ENCODE results near the gene RGSL1.
A peak's percentile ranks its signal among the peaks of the same experiment; 100 is the strongest.

RGSL1 gene

DNA sequence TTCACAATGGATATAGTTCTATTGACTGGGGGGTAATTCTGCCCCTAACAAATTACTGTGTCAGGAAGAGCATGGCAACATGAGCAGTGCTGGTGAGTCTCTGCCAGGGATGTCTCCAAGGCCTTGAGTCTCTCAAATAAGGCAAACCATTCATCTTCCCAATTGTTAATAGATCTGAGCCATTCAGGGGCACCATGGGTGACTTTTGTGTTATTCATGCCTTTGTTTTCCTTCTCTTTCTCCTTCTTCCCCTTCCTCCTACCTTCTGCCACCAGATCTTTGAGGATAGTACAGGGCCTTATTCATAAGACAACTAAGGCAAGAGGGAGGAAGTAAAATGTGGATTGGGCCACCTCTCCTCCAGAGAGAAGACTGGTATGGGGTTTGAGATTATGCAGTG lies at the start of gene RGSL1:
Gene RGSL1 (plus strand): TSS at position 60 of the 400 bp plus-strand sequence. CDS start 20 bp downstream, at position 80.
- no peak for DNase-seq

DNA sequence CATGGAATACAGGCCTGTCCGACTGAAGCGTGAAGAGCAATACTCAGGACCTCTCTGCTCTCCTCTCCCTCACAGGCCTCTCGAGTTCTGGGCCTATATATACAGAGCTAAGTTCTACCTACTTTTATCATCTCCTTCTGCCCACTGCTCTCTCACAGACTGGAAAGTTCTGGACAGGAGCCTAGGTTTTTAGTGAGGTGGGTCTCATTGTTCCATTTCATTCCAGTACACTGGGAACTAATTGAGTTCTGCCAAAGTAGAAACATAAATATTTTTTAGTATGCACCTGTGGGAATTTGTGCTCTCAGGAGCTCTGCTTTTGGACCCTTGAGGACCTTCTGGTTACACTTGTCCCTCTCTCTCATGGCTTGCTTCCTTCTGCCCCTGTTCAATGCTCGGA lies 49.4 kb upstream of the RGSL1 start, which contains the start of gene TEDDM1:
Gene TEDDM1 (minus strand): TSS at position 101 of the 400 bp plus-strand sequence. CDS start 182 bp downstream, outside the sequence.
- DNase-seq: no peak

DNA sequence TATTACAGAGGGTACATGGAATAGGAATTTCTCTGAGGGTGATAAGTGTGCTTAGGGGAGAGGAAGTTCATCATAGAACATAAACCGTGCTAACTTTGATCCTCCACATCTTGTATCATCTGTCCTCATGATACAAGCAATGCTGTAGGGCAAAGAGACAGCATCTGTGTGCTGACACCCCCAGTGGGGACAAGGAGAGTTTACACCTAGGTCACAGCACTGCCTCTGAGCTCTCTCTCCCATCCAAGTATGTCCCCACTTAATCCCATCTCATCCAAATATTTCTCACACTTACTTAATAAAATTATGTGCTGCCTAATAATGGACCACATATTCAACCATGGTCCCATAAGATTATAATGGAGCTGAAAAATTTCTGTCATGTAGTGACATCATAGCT lies 45.2 kb upstream of the RGSL1 start:
- no peak for DNase-seq

- DNase-seq: no peak
Measured at GRCh38 chr1:182405578-182405977, 44.4 kb upstream of the RGSL1 start.

- no peak for DNase-seq
Measured at GRCh38 chr1:182406012-182406411, 43.9 kb upstream of the RGSL1 start.

GRCh38 chr1:182407724-182408123 lies 42.2 kb upstream of the RGSL1 start:
- no peak for DNase-seq

- DNase-seq: no peak
Measured at GRCh38 chr1:182408435-182409075, 41.4 kb upstream of the RGSL1 start.

DNA sequence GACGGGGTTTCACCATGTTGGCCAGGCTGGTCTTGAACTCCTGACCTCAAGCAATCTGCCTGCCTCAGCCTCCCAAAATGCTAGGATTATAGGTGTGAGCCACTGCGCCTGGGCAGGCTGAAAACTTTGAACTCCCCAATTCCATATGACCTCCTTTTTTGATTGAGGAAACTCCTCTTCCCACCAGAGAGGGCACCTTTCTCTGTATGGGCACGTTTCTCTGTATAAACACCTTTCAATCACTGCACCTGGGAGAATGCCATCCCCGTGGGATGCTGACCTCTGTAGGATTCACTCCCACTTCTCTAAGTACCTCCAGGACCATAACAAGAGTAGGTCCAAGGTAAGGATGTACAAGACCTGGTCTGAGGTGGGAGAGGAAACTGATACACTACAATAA lies 39.8 kb upstream of the RGSL1 start:
- no peak for DNase-seq

- DNase-seq: no peak
Measured at GRCh38 chr1:182410620-182411273, 39.2 kb upstream of the RGSL1 start.

DNA sequence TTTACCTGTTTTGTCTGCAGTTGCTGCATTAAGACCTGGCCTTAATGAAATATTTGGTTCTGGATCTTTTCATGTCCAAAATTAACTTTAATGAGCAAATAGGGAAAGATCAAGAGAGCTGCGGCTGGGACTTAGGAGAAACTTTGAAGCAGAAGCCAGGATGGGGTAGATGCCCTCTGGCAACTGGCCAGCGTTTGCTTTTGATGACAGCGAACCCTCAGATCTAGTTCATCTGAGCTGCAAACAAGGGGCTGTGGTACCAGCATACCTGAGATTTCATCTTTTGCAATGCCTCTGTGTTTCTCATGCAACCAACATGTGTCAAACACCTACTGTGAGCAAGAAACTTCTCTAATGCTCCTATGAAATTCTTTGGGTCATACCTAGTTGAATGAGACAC lies 36.5 kb upstream of the RGSL1 start:
- DNase-seq: no peak

DNA sequence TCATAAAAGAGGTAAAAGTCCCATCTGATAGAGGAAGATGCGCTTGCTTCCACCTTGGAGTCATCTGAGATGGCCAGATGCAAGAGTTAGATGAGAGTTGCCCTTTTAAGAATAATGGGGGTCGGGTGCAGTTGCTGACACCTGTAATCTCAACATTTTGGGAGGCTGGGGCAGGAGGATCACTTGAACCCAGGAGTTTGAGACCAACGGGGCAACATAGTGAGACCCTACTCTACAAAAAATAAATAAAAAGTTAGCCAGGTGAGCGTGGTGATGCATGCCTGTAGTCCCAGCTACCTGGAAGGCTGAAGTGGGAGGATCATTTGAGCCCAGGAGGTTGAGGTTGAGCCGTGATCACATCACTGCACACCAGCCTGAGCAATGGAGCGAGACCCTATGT lies 36.0 kb upstream of the RGSL1 start:
- DNase-seq: no peak

DNA sequence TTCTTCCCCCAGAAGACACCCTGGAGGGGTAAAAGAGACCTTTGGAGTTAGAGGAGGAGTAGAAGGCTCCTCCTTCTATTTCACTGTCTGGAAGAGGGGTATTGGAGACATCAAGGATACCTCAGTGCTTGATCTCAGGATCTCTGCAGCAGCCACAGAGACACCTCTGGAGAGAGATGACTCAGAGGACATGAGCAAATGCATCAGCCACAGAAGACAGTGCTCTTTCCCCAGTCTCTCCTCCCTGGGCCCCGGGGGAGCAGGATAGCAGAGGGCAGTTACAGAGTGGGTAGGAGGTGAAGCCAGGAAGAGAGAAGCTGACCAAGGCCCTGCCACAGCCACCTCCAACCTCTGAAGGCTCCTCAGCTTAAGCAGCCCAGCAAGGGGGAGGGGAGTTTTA lies 34.2 kb upstream of the RGSL1 start:
- no peak for DNase-seq

GRCh38 chr1:182426442-182427430 lies 23.2 kb upstream of the RGSL1 start:
- DNase-seq: no peak

GRCh38 chr1:182428043-182428442 lies 21.9 kb upstream of the RGSL1 start:
- DNase-seq: no peak

DNA sequence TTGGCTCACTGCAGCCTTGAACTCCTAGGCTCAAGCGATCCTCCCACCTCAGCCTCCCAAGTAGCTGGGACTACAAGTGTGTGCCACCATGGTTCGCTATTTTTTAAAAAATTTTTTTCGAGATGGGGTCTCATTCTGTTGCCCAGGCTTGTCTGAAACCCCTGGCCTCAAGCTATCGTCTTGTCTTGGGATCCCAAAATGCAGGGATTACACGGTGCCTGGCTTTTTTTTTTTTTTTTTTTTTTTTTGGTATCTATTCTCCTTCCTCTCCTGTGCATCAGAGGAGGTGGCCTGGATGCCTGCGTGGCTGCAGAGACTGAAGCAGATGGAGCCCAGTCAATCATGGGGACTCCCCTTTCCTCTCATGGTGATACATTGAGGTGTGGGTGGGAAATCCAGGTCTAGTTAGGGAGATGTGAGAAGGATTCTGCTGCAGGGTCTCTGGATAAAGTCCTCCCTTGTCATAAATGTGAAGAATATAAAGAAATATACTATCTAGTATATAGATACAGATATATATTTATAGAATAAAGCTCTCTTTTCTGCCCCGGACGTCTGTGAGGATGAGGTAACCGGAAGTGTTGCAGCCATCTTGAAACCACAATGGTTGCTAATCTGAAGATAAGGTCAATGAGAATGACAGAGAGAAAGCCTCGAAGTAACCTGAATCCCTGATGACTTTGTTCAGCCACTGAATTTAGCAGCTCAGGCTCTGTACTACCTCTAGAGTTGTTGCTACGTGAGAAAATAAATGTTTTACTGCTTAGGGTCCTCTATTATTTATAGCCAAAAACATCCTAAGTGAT lies 19.5 kb upstream of the RGSL1 start:
- peak; percentile 66 to 72 for DNase-seq

- DNase-seq: no peak
Measured at GRCh38 chr1:182431278-182431677, 18.7 kb upstream of the RGSL1 start.

- DNase-seq: no peak
Measured at GRCh38 chr1:182433580-182433979, 16.4 kb upstream of the RGSL1 start.

GRCh38 chr1:182438326-182438725 lies 11.6 kb upstream of the RGSL1 start:
- DNase-seq: no peak

- DNase-seq: no peak
Measured at GRCh38 chr1:182441719-182442118, 8.2 kb upstream of the RGSL1 start.

DNA sequence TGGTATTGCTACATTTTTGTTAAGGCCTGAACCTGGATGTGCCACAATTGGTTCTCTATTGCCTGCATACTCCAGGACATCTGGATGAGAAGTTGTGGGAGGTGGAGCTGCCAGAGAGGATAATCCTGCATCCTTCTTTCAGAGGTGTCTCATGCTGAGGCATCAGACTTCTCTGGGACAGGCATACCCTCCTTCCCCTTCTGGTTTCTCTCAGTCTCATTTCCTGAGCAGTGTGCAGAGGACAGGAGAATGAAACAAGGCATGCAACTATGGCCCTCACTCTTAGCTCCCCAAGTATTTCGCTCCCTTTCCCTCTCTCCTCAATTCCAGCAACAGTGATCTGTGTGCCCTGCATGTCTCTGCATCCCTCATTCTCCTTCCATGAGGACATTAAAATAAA lies 7.6 kb upstream of the RGSL1 start:
- DNase-seq: no peak

- no peak for DNase-seq
Measured at GRCh38 chr1:182444497-182444896, 5.4 kb upstream of the RGSL1 start.

DNA sequence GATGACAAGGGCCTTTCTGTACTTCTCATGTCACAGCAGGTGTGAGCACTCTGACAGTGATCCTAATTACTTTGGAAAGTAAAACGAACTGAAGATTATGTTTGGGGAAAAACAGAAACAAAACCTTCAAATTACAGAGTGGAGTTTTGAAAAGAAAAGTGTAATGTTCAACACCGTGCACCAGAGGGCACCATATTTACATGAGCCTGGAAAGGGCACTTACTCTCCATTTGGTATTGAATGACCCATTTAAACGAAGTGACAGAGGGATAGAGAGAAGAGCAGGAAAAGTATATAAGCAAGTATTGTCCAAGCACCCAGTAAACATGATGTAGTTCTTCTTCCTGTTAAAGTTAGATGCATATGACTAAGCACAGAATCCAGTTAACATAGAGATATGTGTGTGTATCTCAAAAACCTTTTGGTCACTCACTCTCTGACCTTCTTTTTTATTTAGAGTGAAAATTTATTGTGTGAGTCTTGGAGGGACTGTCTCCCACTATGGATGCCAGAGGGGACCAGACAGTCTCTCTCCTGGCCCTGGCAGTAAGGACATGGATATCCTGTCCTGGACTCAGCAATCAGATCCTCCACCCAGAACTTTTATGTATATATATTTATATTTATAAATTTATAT lies 3.8 kb upstream of the RGSL1 start:
- peak; percentile 69 to 80 for DNase-seq
